ENCODE data around the gene FPR1. TPM values are rescaled to one million over a fixed set of nuclear protein-coding genes. Genes with fewer than 3 reads are reported as not detected.

Gene FPR1
- total RNA-seq, 2 donors from 2014 or later: 0.77 to 5.6 TPM

DNA sequence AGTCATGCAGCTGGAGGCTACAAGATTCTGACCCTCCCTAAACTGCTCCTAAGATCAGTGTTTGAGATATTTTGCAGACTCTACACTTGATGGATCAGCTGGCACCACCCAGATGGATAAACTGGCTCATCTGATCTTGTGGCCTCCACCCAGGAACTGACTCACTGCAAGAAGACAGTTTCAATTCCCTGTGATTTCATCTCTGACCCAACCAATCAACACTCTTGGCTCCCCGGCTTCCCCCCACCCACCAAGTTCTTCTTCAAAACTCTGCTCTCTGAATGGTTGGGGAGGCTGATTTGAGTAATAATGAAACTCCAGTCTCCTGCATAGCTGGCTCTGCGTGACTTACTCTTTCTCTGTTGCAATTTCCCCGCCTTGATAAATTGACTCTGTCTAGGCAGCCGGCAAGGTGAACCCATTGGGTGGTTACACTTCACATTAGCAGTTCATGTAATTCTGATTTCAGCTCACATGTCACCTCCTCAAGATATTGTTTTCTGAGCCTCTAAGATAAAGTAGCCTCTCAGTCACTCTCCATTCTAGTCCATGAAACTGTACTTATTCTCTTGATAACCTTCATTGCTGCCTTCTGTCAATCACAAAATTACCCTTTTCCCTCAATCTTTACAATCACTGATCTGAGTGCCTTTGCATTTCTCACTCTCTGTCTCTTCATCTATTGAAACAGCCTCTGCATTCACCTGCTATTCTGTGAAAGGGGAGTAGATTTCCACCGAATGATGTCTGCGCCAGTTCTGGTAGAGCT, 33.4 kb upstream of the FPR1 start:
- Histone ChIP-seq H3K4me1 (replicated peaks) (no peaks in the 10 kb centered on the region), H3K9me3 (no peaks in the 10 kb centered on the region), H3K27me3 (replicated peaks; ENCODE audit: insufficient read depth) (no peaks in the 10 kb centered on the region), H3K36me3 (no peaks in the 10 kb centered on the region), H3K27ac (no peak overlapping the region), H3K4me3 (no peak overlapping the region)
- WGBS: 73% methylated on average over 6 of the region's 6 CpGs
- no peak for DNase-seq (ENCODE audit: low spot score)
- TF ChIP-seq, protein P1, sequence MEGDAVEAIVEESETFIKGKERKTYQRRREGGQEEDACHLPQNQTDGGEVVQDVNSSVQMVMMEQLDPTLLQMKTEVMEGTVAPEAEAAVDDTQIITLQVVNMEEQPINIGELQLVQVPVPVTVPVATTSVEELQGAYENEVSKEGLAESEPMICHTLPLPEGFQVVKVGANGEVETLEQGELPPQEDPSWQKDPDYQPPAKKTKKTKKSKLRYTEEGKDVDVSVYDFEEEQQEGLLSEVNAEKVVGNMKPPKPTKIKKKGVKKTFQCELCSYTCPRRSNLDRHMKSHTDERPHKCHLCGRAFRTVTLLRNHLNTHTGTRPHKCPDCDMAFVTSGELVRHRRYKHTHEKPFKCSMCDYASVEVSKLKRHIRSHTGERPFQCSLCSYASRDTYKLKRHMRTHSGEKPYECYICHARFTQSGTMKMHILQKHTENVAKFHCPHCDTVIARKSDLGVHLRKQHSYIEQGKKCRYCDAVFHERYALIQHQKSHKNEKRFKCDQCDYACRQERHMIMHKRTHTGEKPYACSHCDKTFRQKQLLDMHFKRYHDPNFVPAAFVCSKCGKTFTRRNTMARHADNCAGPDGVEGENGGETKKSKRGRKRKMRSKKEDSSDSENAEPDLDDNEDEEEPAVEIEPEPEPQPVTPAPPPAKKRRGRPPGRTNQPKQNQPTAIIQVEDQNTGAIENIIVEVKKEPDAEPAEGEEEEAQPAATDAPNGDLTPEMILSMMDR (IDR thresholded peaks at IDR 0.05): no peak
- no peak for TF ChIP-seq POLR2A (IDR thresholded peaks at IDR 0.05)
- TF ChIP-seq POLR2AphosphoS5 (IDR thresholded peaks at IDR 0.05): no peak
- intact Hi-C loops (cut with DNase I): no loop called here

DNA sequence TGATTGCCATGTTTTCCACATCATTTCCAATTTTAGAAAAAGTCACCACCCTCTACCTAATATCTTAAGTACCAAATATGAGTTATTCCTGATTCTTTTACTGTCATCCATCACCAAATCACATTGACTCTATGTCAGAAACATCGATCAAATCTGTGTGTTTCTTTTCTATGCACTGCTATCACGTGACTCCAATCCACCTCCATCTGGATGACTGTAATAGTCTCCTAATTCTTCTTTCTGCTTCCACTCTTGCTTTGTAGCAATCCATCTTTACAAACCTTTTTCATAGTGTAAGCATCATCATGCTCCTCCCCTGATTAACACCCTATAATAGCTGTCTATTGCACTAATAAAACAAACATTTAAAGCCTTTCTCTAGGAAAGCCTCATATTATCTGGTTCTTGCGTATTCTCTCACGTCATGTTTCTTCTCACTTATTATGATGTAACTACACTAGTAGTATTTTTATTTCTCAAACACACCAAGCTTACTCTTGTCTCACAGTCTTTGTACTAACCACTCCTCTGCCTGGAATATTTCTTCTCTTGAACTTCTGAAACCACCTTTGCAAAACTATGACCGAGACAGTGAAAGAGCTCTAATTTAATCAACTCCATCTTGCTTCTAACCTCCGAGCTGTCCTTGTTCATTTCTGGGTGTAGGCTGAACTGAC, 32.6 kb upstream of the FPR1 start:
- Histone ChIP-seq H3K27me3 (replicated peaks; ENCODE audit: insufficient read depth) (no peaks in the 10 kb centered on the region), H3K4me3 (no peak overlapping the region), H3K27ac (no peak overlapping the region), H3K9me3 (no peaks in the 10 kb centered on the region), H3K4me1 (replicated peaks) (no peaks in the 10 kb centered on the region), H3K36me3 (no peaks in the 10 kb centered on the region)
- 67% methylated on average over 6 of the region's 6 CpGs for WGBS
- intact Hi-C loops (cut with DNase I): no loop called here
- DNase-seq (ENCODE audit: low spot score): no peak
- TF ChIP-seq POLR2AphosphoS5 (IDR thresholded peaks at IDR 0.05) (no peak), POLR2A (IDR thresholded peaks at IDR 0.05) (no peak)
- TF ChIP-seq, protein P1 (IDR thresholded peaks at IDR 0.05): no peak

DNA sequence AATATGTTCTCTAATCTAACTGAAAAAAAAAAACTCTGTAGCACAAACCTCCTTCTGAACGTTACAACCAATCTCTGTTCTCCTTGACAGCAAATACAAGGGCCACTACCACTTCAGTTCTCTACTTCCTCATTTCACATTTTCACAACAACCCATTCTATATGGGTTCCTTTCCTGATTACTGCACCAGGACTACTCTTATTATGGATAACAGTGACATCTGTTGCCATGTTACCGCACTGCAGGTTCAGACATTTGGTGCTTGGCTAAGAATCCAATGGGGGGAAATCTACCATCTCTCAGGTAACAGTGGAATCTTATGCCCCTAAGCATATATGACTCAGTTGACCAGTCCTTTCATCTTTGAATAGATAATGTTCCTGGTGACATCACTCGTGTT, 31.7 kb upstream of the FPR1 start:
- Histone ChIP-seq H3K4me3 (no peak overlapping the region), H3K4me1 (replicated peaks) (no peaks in the 10 kb centered on the region), H3K36me3 (no peaks in the 10 kb centered on the region), H3K27ac (no peak overlapping the region), H3K9me3 (no peaks in the 10 kb centered on the region), H3K27me3 (replicated peaks; ENCODE audit: insufficient read depth) (no peaks in the 10 kb centered on the region)
- intact Hi-C loops (cut with DNase I): no loop called here
- DNase-seq (ENCODE audit: low spot score): no peak
- TF ChIP-seq, protein P1 (IDR thresholded peaks at IDR 0.05): no peak
- TF ChIP-seq POLR2AphosphoS5 (IDR thresholded peaks at IDR 0.05) (no peak), POLR2A (IDR thresholded peaks at IDR 0.05) (no peak)
- WGBS: 32% methylated on average over 3 of the region's 3 CpGs

DNA sequence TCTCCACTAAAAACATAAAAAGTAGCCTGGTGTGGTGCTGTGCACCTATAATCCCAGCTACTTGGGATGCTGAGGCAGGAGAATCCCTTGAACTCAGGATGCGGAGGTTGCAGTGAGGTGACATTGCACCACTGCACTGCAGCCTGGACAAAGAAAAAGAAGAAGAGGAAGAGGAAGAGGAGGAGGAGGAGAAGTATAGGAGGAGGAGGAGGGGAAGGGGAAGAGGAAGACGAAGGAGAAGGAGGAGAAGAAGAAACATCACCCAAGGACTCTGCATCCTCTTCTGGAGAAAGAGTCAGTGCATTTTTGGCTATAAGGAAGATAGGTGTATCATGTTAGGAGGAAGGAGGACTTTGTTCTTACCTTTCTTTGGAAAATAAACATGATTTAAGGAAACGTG, 30.3 kb upstream of the FPR1 start:
- DNase-seq (ENCODE audit: low spot score): no peak
- WGBS: 58% methylated on average over 3 of the region's 3 CpGs
- Histone ChIP-seq H3K36me3 (no peaks in the 10 kb centered on the region), H3K27me3 (replicated peaks; ENCODE audit: insufficient read depth) (no peaks in the 10 kb centered on the region), H3K4me3 (no peak overlapping the region), H3K9me3 (no peaks in the 10 kb centered on the region), H3K27ac (no peak overlapping the region), H3K4me1 (replicated peaks) (no peaks in the 10 kb centered on the region)
- intact Hi-C loops (cut with DNase I): no loop called here
- TF ChIP-seq POLR2AphosphoS5 (IDR thresholded peaks at IDR 0.05) (no peak), POLR2A (IDR thresholded peaks at IDR 0.05) (no peak)
- TF ChIP-seq, protein P1 (IDR thresholded peaks at IDR 0.05): no peak

DNA sequence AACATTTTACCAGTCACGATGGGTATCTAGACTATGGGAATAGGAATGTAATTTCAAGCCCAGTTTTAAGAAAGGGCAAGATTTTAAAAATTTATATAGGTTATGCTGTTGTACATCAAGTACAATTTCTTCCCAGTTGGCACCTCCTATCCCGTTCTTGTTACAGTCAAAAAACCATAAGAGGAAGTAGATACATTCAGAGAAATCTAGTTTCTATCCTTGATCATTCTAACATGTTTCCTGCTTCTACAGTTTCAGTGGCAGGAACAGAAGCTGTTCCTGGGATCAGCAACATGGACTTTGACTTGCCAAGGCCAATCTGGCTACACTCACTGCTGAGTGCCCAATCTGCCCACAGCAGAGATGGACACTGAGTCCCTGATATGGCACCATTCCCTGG, 28.6 kb upstream of the FPR1 start:
- WGBS: 48% methylated on average over 2 of the region's 2 CpGs
- Histone ChIP-seq H3K27me3 (replicated peaks; ENCODE audit: insufficient read depth) (no peaks in the 10 kb centered on the region), H3K27ac (no peak overlapping the region), H3K9me3 (no peaks in the 10 kb centered on the region), H3K36me3 (no peaks in the 10 kb centered on the region), H3K4me1 (replicated peaks) (no peaks in the 10 kb centered on the region), H3K4me3 (no peak overlapping the region)
- TF ChIP-seq POLR2A (IDR thresholded peaks at IDR 0.05) (no peak), POLR2AphosphoS5 (IDR thresholded peaks at IDR 0.05) (no peak)
- TF ChIP-seq, protein P1 (IDR thresholded peaks at IDR 0.05): no peak
- no peak for DNase-seq (ENCODE audit: low spot score)
- intact Hi-C loops (cut with DNase I): no loop called here
